G401.6 (cell line): ENCODE measurements around the gene TIMM21.
A peak's percentile ranks its signal among the peaks of the same experiment; 100 is the strongest.

Experiments
- FAIRE-seq: peaks from 2 replicates; lab custom pipeline; 2012; peaks lifted over from hg19 to GRCh38; lab: Jason Lieb, UNC

The TIMM21 gene

DNA sequence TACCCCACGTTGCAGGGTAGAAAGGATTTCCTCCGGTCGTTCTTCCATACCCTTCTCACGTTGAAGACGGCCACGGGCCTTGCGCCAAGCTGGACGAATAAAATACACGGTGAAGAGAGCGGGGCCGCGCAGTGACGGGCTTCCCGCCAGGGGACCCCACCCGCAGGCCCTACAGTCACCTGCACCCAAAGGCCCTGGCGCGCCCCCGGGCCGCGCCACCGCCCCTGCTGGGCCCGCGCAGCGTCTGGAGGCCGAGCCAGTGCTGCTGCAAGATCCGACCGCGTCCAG, 888 bp upstream of the TIMM21 start:
- FAIRE-seq, result no peak

DNA sequence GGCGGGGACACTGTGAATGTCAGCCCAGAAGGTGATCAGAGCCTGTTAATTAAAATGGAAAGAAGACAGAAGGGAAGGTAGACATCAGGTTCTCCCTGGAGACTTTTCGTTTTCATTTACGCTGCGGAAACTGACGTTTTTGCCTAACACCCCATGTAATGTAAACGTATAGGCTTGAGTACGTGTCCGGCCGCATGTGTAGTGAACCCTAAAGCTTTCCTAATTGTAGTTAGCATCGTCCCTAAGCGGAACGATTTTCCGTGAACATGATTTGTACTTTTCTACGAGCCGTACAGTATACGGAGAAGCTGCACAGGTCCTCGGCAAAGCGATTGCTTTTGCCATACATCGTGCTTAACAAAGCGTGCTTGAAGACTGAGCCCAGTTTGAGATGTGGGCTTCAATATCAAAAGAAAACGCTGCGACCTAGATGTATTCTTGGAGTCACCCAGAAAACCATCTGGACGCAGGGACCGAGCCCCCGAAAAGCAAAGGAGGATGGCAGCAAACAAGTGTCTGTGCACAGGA, 284 bp downstream of the TIMM21 start:
- no peak for FAIRE-seq

DNA sequence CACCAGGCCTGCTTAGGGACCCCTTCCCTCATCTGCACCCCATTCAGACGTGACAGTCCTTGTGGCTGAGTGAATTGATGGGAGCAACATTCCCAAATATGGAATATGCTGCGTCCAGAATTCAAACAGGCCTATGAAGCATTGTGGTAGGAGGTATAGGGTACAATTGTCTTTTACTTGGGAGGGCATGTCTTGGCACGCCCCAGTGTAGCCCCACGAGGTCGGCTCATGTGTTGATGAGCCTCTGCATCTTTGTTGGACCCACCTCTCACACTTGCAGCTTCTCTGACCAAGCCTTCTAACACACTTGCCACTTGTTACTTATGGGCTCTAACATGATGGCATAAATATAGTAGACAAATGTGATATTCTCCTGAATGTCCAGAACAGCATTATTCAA, 1.6 kb downstream of the TIMM21 start:
- FAIRE-seq, result no peak

DNA sequence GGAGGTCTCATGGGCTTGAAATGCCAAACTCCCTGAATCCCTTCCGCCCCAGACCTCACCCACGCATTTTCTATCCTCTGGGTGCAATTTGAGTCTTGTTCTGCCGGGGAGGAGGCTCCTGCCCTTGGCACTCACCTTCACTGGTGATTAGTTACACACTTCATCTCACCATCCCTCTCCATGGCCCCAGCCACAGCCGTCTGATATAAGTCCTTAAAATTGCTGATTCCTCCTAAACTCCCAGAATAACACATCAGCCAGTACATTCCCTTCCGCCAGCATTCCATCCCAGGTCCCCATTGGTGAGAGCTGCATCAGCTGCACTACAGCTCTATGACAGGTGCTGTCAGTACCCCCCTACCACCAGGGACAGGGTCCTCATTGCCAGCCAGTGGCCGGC, 3.9 kb downstream of the TIMM21 start:
- FAIRE-seq, result no peak

DNA sequence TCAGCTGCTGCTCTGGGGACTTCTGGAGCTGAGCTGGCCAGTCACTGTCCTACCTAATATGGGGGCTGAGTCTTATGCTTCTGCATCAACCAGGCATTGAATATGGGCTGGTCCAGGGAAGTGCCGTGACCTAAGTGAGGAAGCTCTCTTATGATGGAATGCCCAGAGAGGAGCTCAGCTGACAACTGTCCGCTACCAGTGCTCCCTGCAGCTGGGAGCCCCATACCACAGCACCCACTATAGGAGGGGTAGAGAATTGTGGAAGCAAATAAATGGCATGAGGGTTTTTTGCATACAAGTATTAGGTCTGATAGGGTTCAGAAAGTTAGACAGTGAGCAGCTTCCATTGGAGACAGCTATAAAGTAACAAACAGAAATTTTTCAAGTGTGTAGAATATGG, 4.5 kb downstream of the TIMM21 start:
- FAIRE-seq, result no peak

DNA sequence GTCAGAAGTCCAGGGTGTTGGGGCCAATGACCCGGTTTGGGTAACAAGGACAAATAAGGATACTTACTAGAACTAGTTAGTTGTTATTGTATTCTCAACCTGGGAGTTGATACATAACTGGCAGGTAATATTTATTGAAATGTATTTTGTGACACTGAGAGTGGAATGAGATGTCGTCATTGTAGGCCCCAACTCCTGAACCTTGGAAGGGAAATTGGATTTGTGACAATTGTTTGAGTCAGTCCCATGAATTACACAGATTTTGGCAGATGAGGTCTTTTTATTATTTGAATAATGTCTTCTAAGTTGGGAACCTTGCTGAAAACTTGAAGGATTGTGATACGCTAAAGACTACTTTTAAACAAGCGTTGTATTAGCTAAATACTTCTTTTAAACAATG, 5.1 kb downstream of the TIMM21 start:
- no peak for FAIRE-seq

DNA sequence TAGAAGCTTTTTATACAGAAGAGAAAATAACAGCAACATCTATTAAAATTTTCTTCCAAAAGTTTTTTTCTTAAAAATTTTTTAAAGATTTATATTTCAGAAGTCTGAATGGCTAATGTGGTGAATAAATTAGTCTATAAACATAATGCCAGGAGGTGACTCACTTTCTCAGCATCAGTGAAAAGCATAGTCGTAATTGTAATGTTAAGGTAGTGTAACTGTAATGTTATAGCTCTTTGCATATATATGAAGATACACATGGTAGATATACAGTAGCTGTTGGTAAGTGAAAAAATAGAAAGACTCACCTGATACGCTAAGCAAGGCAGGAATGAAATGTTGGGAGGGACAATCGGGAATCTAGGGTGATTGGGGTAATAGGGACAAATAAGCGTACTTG, 5.5 kb downstream of the TIMM21 start:
- FAIRE-seq, result peak; percentile 79

DNA sequence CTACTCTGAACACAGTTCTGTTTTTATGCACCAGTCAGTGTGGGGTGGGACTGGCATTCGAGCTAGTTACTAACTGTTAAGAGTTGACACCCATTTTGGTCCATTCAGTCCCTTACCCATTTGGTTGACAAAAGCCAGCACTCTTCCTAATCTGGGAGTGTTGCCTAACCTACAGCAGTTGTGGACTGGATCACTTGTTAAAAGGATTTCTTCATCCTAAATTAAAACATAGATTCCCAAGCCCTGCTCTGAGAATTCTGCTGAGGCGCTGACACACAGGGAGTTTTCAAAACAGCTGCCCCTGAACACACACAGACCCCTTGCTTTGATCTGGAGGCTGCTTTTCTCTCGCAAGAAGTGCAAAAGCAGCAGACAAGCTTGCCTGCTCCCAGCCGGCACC, 6.4 kb downstream of the TIMM21 start:
- FAIRE-seq, result no peak

DNA sequence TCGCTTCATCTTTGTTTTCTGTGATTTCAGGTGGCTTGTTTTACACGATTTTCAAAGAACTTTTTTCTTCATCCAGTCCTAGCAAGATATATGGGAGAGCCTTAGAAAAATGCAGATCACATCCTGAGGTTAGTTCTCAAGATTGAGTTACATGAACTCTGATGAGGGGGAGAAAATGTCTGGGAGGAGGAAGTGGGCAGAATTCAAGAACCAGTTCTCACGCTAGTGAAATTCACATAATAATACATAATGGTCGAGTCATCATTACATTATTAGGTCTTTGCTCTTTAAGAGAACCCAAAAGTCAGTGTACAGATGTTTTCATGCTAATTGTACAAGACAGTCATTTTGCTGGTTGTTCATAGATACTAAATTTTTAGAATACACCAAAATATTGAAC, 7.0 kb downstream of the TIMM21 start:
- no peak for FAIRE-seq

DNA sequence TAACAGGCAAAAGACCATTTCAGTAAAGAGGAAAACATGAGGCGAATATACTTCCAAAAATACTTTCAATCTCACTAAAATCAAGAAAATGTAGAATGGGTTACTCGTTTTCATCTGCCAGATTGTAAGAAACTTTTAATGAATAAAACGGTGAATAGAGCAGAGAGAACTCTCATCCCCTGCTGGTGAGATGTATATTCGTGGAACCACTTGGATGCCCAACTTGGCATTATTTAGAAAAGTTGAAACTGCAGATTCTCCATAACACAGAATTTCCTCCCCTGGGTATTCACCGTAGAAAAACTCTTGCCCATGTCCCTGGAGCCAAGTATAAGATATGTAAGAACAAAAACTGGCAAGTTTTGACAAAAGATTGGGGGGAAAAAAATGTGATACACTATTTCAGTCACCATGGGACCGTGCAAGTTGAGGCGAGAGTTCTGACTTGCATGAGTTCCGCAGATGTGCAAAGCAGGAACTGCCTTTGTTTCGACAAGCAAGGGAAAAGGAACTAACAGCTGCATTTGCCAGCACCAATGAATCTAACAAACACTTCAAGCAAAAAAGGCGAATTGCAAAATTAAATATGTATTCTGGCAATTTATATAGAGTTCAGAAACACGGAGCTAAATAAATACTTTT, 14.8 kb downstream of the TIMM21 start:
- no peak for FAIRE-seq

DNA sequence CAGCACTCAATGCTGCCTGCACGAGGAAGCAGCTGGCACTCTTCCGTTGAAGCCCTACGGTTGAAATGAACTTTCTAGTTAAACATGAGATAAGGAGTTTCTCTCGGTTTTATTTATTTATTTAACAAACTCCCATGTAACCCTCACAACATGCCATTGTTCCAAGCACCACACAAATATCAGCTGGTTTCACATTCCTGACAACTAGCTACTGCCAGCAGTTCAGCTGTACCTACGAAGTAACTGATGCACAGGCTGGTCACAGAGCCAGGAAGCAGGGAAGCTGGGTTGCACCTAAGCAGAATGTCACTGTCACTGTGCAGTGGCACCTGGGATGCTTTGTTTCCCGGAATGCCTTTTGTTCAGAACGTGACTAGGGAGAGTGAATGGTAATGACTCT, 18.1 kb downstream of the TIMM21 start:
- no peak for FAIRE-seq

DNA sequence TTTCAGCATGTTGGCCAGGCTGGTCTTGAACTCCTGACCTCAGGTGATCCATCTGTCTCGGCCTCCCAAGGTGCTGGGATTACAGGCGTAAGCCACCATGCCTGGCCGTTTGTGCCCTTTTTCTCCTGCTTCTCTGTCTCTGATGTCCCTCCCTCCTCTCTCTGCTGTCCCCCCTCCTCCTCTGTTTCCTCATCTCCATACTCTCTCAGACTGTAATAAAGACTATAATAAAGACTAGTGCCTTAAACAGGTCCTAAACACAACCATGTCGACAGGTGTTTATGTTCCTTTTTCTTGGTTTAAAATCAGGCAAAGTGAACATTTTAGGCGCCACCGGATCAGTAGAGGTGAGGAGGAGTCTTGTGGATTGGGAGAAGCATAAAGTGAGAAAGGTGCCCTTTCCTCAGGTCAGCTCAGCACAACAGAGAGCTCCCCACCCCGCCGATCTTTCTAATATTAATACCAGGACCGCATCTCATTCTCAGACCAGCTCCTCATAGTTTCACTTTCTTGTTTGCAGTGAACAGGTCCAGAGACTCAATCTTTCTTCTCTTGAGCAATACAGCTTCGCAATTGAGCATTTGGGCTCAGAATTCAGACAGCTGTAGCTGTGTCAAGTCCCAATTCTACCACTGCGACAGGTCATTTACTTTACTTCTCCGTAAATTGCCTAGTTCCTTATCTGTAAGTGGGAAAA, 23.7 kb downstream of the TIMM21 start:
- FAIRE-seq, result no peak

DNA sequence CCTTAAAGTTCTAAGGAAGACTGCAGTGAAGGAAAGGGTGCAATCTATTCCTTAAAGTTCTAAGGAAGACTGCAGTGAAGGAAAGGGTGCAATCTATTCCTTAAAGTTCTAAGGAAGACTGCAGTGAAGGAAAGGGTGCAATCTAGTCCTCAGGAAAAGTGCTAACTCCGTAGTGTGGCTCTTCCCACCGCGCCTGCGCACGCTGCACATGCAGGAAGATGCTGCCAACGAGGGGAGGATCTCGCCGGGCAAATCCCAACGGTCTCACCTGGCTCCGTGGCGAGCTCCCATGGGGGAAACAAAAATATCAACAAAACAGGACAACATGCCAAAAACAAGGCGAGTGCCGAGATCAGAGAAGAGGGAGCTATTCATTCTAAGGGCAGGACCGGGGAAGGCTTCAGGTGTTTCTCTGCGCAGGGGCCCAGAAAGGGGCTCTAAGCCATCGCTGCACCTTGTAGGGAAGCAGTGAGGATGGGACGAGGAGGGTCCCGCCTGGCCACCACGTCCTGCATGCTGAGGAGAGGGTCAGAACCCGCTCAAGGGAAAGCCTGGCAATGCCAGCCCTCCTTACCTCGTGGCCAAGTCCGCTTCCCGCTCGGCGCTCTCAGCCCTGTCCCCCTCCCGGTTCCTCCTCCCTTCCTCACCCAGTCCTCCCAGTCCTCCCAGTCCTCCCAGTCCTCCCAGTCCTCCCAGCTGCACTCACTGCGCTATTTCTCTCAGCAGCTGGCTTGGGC, 24.5 kb downstream of the TIMM21 start:
- no peak for FAIRE-seq

DNA sequence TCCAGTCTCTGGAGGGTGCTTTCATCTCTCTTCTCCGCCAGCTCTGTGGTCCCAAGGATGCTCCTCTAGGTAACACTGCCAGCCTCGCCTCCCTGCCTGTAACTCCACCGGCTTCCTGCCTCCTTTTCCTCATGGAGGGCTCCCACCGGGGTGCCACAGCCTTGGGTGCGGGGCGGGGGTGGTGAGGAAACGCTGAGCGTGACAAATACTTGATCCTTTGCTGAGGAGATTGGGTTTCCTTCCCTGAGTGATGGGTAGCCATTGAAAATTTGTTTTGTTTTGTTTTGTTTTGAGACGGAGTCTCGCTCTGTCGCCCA, 25.1 kb downstream of the TIMM21 start:
- no peak for FAIRE-seq

DNA sequence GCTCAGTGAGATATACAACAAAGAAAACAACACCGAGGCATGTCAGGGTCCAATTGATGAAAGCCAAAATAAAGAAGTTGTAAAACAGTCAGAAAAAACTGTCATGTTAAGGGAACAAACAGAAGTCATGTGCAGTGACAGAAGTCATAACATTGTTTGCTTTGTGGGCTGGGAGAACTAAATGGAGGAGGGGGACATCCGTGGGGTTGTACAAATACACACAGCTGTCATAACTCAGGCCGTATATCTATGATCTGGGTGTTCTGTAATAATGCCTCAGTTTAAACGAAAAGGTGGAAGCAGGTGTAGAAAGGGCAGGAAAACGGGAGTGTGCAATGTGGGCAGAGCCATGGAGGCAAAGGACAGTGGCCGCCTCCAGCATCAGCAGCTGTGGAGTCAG, 27.3 kb downstream of the TIMM21 start:
- FAIRE-seq, result no peak

DNA sequence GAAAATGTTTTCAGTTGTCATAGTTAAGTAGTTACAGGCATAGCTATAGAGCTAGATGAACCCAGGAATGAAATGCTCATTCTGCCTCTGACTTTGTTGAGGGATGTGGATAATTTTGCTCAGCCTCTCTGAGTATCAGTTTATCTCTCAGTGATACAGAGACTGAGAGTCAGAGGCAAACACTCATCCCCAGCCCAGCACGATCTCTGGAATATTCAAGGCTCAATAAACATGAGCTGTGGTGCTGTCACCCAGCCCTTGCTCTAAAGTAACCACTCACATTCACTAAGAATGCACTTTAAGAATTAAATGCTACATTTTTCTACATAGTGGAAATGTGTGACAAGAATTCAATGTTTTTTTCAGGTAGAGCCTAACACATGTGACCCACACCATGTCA, 30.6 kb downstream of the TIMM21 start:
- FAIRE-seq, result no peak

DNA sequence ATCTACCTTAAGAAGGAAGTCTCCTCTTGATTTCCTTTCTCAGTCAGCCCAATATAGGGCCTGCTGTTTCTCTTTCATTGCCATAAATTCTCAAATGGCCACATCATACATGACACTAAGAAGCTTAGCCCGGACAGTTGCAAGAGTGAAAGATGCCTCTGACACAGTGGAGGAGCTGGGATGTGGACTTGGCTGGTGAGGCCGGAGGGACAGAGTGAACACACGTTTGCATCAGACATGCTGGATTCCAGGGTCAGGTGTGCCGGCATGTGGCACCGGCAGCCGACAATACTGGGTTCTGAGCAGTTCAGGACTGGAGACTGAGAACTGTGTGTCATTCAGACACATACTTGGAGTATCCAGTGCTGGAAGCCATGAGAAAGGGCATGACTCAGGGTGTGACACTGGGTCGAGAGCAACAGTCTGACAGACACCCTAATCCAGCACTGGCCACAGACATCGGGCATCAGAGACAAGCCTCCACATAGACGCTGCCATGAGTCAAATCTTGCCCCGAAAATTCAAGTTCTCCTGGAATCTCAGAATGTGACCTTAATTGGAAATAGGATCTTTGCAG, 31.4 kb downstream of the TIMM21 start:
- no peak for FAIRE-seq

DNA sequence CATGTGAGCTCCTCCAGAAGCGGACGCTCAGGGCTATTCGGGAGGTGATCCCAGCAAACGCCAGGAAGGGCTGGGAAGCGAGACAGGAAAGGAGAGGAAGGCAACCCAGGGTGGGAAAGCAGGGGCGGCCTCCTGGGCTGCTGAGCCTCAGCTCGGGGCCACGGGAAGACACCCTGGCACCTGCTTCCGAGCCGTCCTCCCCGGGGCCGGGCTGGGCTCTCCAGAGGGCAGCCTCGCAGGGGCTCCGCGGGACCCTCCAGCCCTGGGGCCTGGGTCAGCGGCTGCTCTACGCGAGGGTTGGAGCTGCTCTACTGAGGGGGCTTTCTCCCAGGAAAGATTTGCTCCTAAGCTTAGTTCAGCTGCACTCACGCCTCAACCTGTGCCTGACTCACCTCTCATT, 34.0 kb downstream of the TIMM21 start:
- FAIRE-seq, result no peak

DNA sequence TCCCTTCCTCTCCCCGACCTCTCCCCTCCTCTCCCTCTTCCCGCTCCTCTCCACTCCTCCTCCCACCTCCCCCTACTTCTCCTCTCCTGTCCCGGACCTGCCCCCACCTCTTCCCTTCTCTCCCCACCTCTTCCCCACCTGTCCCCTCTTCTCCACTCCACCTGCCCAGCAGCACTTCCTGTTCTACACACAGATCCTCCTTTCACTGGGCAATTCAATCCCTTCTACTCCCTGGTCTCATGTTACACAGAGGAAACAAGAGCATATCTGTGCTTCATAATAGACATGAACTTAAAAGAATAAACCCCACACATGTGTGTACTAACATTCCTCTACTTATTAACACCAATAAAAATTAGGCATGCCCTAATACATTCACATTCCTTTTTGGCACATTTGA, 34.8 kb downstream of the TIMM21 start:
- no peak for FAIRE-seq

DNA sequence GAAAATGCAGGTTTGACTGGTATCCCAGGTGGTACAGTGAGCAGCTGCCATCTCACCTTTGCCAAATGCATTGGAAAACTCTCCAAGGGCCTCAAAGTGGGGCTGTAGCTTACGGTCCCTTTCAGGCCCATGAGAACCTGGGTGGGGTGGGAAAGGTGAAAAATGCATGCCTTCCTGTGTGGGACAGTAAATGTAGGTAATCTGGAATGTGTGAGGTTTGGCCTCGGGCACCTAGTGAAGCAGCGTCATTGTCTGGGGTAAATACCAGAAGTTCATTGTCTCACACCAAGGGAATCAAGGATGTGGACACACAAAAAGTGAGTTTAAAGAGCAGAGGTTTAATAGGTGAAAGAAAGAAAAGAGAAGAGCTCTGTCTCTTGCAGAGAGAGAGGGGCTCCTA, 36.6 kb downstream of the TIMM21 start:
- no peak for FAIRE-seq

DNA sequence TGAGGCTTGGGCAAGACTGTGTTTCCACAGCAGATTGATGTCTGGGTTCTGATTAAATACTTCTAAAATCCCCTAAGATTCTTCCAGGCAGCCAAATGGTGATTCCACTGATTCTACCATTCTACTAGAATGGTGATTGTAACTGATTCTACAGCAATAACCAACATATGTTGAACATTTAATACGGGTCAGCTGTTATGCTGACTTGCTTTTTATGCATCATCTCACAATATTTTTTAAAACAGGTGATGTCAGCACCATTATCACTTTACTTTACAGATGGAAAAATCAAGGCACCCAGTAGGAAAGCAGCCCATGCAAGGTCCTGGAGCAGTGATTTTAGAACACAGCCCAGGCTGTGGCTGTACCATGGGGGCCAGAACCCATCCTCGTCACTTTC, 37.5 kb downstream of the TIMM21 start:
- FAIRE-seq, result no peak

DNA sequence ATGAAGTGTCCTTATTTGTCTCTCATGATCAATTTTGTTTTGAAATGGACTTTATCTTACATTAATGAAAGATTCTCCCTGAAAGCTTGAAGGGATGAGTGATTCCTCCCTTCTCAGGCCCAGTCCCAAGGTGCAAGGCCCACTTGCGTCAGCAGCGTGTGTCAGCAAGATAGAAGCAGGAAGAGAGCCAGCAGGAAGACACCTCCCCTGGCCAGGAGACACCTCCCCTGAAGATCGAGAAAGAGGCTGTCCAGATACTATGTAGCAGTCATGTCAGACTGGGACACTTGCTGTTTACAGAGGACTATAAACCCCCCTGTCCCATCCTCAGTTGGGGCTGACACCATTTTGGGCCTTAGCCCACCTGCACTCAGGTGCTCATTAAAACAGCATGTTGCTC, 38.3 kb downstream of the TIMM21 start:
- FAIRE-seq, result no peak

DNA sequence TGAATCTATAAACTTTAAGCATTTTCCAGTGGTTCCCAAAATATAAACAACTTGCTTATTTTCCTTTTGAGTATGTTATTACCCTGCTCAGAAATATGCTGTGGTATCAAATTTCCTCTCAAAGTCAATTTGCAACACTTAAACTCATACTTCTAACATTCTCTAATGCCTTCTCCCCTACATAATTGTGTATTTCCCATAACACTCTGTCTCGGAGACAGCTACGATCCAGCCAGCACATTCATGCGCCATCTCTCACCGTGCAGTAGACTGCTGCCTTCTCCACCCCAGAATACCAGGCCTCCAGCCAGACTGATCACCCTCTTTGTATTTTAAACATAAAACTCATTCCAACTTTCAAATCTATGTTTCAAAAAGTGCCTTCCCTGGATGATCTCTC, 41.8 kb downstream of the TIMM21 start:
- no peak for FAIRE-seq

DNA sequence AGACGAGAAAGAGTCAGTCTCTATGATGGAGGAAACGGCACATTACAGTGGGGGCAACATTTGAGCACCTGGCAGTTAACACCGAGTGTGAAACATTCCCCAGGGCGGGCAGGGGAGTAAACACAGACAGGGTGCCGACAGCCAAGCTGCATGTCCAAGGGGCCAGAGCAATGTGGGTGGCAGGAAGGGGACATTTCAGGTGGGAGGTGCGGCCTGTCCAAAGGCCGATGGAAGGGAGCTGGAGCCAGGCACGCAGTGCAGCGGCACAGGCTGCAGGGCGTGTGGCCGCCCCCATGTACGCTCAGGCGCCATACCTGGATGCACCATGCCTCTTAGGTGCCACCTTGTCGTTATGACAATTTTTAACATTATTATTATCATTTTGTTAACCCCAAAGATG, 43.3 kb downstream of the TIMM21 start:
- FAIRE-seq, result no peak
